Liver (tissue), 3 donors: Measurements from ENCODE around the gene RNFT1.
"Not testable (repeated sequence)": the region's sequence is repeated elsewhere in the genome, so short reads cannot be mapped to it uniquely, and the experiment has no call there.

Experiments used
- ATF3 ChIP-seq: IDR thresholded peaks from 2 replicates; pipeline ENCODE4 v1.6.1; 2016; ENCODE audit warnings: antibody characterized with exemption
- CTCF ChIP-seq: fragments of 150-350 bp; IDR thresholded peaks from 2 replicates; pipeline ENCODE4 v1.5.1; 2017; ENCODE audit warnings: improper control_type of control experiment, low read depth, low read length; ENCODE audit not compliant: missing input control
- FOXA2 ChIP-seq: IDR thresholded peaks from 2 replicates; pipeline ENCODE4 v1.6.1; 2016; ENCODE audit warnings: antibody characterized with exemption
- GABPA ChIP-seq, 2 donors: IDR thresholded peaks in 1 of 2; conservative IDR thresholded peaks in 1 of 2; 2 replicates each; pipeline ENCODE4 v1.6.1; 2016; ENCODE audit warnings: antibody characterized with exemption in 2 of 2, mild to moderate bottlenecking in 1 of 2, moderate library complexity in 1 of 2
- JUND ChIP-seq, 2 donors: IDR thresholded peaks; 2 replicates each; pipeline ENCODE4 v1.6.1; 2016; ENCODE audit warnings: antibody characterized with exemption in 2 of 2
- MAX ChIP-seq: IDR thresholded peaks from 2 replicates; pipeline ENCODE4 v1.6.1; 2016; ENCODE audit warnings: antibody characterized with exemption
- RAD21 ChIP-seq, 2 donors: IDR thresholded peaks; 2 replicates each; pipeline ENCODE4 v1.6.1; 2016; ENCODE audit warnings: antibody characterized with exemption in 2 of 2, mild to moderate bottlenecking in 2 of 2
- REST ChIP-seq: IDR thresholded peaks from 2 replicates; pipeline ENCODE4 v1.6.1; 2016; ENCODE audit warnings: antibody characterized with exemption, mild to moderate bottlenecking
- SP1 ChIP-seq: IDR thresholded peaks from 2 replicates; pipeline ENCODE4 v1.6.1; 2018; ENCODE audit warnings: antibody characterized with exemption, mild to moderate bottlenecking
- TAF1 ChIP-seq: conservative IDR thresholded peaks from 2 replicates; pipeline ENCODE4 v1.6.1; 2016; ENCODE audit warnings: antibody characterized with exemption, mild to moderate bottlenecking
- YY1 ChIP-seq: IDR thresholded peaks from 2 replicates; pipeline ENCODE4 v1.6.1; 2016; ENCODE audit warnings: antibody characterized with exemption, mild to moderate bottlenecking
- ZBTB33 ChIP-seq: IDR thresholded peaks from 2 replicates; pipeline ENCODE4 v1.6.1; 2016; ENCODE audit warnings: antibody characterized with exemption
- donor health status: healthy.
- donor health status: healthy.

GRCh38 chr17:59971771-59972170 is 7.2 kb upstream of the RNFT1 start:
- not testable (repeated sequence) for TF ChIP-seq CTCF; MAX; JUND (IDR thresholded peaks at IDR 0.05); SP1; REST; ZBTB33; GABPA (IDR thresholded peaks at IDR 0.05 in 1 of 2, conservative IDR thresholded peaks at IDR 0.05 in 1 of 2); RAD21 (IDR thresholded peaks at IDR 0.05); YY1; TAF1; FOXA2; ATF3
